COR-L47 (cell line): Measurements from ENCODE around the gene NDUFB10.
"Not testable (repeated sequence)": the region's sequence is repeated elsewhere in the genome, so short reads cannot be mapped to it uniquely, and the experiment has no call there.

Experiments
- DNase-seq: peaks from one replicate; lab custom pipeline; 2025; lab: John Stamatoyannopoulos, UW

NDUFB10 gene

DNA sequence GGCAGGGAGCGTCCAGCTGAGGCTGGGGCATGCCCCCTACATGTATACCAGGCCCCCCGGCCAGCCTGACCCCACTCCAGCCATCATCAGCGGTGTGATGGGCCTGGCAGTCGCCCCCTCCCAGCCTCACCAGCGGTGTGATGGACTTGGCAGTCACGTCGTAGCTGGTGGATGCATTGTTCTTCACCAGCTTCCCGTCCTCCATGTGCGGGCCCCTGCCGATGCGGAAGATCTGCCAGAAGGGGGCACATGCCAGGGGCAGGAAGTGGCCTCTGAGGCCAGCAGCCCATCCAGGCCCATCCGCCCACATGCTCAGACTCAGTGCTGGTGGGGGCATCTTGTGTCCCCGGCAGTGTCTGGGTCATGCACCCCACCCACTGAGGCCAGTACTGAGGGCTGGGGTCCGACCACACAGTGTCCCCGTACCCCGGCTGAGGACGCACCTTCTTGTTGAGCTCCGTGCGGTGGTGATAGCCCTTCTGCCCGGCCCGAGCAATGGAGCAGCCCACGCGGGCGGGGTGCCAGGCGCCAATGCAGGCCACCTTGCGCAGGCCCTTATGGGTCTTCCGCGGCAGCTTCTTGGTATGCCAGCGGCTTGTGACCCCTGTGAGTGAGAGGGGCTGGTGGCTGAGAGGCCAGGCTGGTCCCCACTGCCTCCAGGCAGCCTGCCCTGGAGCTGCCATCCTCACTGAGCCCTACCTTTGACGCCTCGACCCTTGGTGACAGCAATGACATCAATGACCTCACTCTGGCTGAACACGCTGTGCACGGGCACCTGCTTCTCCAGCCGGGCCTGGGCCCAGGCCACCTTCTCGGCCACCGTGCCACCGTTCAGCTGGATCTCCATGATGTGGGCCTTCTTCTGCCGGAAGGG, 12.6 kb upstream of the NDUFB10 start:
- no peak for DNase-seq

DNA sequence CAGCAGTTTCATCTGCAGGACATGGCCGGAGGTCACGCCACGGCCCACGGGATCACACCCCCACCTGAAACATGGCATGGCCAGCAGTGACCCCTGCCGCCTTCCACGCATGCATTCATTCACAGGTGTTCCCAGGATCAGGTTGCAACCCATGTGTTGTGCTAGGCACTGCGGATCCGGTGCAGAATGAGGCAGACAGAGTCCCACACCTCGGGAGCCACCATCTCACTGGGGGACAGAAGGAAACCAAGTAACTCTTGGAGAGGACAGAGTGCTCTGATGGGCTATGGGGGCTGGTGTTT, 12.0 kb upstream of the NDUFB10 start:
- no peak for DNase-seq

DNA sequence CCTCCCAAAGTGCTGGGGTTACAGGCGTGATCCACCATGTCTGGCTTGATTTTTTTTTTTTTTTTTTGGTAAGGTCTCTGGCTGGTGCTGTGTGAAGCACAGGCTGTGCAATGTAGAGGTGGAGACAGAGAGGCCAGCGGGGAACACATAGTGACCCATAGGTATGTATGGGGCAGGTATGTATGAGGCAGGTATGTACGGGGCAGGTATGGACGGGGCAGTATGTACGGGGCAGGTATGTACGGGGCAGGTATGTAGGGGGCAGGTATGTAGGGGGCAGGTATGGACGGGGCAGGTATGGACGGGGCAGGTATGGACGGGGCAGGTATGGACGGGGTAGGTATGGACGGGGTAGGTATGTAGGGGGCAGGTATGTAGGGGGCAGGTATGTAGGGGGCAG, 9.8 kb upstream of the NDUFB10 start:
- DNase-seq: no peak

DNA sequence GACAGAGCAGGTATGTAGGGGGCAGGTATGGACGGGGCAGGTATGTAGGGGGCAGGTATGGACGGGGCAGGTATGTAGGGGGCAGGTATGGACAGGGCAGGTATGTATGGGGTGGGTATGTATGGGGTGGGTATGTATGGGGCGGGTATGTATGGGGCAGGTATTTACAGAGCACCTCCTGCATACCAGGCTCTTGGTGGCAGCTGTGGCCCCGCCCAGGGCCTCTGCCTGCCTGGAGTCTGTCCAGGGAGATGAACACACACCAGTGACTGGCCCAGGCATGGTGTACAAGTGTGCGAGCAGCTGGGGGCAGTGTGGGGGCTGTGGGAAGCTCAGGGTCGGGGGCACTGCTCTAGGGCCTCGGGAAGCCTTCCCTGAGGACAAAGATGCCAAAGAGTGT, 9.3 kb upstream of the NDUFB10 start:
- DNase-seq: no peak

DNA sequence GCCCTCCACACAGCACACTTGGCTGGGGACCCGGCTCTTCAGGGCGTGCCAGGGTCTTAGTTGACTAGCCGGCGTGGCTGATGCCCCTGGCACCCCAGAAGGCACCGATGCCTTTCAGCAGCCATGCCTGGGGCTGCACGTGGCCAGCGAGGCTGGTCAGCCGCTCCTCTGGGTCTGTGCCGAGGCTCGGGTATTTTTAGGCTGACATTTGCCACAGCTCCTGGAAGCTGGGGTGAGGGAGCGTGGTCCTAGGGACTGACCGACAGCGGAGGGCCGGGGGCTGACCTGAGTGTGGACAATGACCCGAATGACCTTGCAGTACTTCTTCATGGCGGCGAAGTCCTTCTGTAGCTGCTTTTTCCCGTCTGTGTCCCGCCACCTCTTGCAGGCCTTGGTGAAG, 8.8 kb upstream of the NDUFB10 start:
- no peak for DNase-seq

DNA sequence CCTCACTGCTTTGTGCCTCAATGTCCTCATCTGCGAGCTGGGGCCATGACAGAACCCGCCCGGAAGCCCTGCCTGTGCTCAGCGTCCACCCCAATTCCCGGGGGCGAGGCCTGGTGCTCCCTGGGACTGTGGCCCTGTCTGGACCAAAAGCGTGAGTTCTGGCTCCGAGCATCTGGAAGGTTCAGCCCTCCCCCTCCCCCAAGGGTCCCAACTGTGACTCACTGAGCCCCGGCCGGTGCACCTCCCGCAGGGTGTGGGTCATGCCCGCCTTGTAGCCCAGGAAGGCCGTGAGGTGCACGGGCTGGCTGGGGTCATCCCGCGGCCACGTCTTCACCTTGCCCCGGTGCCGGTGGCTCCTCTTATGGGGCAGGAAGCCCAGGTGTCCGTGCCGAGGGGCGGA, 5.6 kb upstream of the NDUFB10 start:
- DNase-seq: no peak

DNA sequence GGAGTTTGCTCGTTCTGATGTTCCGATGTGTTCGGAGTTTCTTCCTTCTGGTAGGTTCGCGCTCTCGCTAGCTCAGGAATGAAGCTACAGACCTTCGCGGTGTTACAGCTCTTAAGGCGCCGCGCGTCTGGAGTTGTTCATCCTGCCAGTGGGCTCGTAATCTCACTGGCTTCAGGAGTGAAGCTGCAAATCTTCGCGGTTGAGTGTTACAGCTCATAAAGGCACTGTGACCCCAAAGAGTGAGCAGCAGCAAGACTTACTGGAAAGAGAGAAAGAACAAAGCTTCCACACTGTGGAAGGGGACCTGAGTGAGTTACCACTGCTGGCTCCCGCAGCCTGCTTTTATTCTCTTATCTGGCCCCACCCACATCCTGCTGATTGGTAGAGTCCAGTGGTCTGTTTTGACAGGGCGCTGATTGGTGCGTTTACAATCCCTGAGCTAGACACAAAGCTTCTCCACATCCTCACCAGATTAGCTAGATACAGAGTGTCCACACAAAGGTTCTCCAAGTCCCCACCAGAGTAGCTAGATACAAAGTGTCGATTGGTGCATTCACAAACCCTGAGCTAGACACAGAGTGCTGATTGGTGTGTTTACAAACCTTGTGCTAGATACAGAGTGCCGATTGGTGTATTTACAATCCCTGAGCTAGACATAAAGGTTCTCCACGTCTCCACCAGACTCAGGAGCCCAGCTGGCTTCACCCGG, 1.8 kb upstream of the NDUFB10 start:
- DNase-seq: not testable (repeated sequence)

DNA sequence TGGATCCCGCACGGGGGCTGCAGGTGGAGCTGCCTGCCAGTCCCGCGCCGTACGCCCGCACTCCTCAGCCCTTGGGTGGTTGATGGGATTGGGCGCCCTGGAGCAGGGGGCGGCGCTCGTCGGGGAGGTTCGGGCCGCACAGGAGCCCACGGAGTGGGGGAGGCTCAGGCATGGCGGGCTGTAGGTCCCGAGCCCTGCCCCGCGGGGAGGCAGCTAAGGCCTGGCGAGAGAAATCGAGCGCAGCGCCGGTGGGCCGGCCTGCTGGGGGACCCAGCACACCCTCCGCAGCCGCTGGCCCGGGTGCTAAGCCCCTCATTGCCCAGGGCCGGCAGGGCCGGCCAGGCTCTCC, 1.2 kb upstream of the NDUFB10 start:
- DNase-seq: not testable (repeated sequence)

DNA sequence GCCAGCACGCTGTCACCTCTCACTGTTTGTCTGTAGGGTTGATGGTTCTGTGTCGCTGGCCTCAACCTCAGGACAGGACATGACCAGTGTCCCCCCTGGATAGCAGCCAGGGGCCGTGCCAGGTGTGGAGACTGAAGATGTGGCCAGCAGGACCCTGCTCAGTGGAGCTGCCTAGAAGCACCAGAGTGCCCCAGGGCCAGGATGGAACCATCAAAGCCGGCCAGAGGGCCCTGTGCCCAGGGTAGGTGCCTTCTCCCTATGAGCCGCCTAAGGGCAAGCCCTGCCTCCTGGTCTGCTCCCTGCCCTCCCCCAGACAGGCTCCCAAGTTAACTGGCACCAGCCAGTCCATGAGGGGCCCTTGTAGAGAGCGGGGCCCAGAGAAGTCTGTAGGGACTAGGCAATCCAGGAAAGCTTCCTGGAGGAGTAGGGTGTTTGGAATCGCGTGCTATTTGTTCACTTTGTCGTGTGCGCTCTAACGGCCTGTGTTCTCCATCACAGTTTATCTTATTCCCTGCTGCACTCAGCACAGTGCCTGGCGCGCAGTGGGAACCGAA, 546 bp upstream of the NDUFB10 start:
- DNase-seq: no peak

DNA sequence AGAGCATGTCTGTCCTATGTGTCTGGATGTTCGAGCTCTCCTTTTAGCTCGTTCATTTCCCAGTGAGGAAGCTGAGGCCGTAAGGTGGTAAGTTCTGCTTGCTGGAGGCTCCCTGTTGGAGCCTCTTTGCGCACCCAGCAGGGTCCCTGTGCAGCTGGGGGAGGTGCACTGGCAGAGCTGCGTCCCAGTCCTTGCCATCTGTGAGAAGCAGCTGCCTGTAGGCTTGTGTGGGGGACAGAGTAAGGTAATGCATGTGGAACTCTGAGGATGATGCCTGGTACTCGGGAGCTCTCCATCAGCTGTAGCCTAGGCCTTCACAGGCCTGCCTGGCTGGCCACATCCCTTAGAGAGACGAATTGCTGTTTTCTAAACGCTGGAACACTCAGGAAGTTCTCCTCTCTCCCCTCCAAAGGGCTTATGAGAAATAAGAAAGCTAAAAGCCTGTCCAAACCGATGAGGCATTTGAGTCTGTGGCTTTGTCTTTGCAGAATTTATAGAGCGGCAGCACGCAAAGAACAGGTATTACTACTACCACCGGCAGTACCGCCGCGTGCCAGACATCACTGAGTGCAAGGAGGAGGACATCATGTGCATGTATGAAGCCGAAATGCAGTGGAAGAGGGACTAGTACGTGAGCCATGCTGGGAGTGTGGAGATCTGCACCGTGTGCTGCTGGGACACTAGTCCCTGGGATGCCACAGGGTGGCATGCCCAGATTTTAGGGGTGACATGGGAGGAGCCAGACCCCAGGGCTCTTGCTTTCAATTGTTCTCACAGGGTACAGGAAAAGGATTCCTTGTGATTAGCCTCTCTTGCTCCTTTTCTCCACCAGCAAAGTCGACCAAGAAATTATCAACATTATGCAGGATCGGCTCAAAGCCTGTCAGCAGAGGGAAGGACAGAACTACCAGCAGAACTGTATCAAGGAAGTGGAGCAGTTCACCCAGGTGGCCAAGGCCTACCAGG, 1.6 kb downstream of the NDUFB10 start:
- DNase-seq: peak; percentile 44

DNA sequence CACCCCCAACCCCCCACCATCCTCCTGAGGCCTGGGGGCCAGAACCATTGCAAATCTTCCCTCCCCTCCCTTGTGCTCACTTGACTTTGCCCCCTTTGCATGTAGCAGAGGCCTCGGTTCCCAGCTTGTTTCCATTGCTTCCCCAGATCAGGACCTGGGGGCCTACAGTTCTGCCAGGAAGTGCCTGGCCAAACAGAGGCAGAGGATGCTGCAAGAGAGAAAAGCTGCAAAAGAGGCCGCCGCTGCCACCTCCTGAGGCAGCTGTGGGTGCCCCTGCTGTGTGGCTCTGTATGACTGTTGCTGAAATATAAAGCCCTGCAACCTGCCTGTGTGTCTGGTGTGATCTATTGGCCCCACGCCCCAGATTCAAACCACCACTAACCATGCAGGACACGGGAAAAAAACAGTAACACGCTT, 2.3 kb downstream of the NDUFB10 start:
- no peak for DNase-seq

DNA sequence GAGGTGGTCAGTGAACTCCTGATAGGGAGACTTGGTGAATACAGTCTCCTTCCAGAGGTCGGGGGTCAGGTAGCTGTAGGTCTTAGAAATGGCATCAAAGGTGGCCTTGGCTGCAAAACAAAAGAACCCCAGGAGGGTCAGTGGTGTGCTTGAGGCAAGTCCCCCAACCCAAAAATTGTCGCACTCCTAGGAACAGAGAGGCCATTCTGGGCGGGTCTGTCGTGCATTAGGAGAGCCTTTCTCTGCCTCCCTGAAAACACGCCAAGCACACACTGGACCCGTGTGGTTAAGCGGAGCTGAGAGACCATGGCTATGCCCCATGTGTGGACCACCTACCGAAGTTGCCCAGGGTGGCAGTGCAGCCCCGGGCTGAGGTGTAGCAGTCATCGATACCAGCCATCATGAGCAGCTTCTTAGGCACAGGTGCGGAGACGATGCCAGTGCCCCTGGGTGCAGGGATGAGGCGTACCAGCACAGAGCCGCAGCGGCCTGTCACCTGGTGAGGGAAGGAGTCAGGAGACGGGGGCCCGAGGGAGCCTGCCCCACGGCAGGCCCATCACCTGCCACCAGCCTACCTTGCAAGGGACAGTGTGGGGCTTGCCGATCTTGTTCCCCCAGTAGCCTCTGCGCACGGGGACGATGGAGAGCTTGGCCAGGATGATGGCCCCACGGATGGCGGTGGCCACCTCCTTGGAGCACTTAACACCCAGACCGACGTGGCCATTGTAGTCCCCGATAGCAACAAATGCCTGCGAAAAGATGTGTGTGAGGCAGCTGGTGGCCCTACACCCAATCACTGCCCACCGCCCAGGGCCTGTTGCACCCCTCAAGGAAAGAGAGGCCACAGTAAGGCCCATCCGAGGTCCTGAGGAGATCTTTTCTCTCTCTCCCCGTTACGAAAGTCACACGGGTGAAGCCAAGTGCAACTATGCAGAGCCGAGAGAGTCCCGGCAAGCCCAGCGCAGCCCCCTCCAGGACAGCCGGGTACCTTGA, 3.1 kb downstream of the NDUFB10 start:
- DNase-seq: not testable (repeated sequence)

DNA sequence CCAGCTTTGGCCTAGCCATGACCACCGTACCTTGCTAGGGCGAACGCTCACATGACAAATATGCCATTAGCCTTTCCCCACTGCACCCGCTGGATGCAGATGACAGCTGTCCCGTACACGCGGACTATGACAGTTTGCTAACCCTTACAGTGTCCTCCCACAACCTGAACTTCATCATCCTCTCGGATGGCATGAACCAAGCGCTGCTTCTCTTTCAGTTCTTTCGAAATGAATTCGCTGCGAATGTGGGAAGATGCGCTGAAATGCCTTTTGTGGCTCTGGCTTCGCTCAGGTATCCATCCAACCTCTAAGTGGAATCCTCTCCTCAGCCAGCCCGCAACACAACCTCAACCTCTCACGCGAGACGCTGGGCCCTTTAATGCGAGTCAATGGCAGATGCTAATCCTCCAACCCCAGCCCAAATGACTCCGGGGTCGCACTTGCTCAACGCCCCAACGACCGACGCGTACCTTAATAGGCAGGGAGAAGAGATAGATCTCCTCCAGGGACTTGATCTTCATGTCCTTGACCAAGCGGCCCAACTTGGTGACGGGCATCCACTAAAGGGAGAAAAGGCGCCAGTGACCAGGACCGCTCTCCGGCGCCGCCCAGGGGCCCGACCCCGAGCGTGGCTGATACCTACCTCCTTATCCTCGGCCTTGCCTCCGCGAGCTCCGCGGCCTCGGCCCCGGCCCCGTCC, 4.6 kb downstream of the NDUFB10 start:
- DNase-seq: no peak

DNA sequence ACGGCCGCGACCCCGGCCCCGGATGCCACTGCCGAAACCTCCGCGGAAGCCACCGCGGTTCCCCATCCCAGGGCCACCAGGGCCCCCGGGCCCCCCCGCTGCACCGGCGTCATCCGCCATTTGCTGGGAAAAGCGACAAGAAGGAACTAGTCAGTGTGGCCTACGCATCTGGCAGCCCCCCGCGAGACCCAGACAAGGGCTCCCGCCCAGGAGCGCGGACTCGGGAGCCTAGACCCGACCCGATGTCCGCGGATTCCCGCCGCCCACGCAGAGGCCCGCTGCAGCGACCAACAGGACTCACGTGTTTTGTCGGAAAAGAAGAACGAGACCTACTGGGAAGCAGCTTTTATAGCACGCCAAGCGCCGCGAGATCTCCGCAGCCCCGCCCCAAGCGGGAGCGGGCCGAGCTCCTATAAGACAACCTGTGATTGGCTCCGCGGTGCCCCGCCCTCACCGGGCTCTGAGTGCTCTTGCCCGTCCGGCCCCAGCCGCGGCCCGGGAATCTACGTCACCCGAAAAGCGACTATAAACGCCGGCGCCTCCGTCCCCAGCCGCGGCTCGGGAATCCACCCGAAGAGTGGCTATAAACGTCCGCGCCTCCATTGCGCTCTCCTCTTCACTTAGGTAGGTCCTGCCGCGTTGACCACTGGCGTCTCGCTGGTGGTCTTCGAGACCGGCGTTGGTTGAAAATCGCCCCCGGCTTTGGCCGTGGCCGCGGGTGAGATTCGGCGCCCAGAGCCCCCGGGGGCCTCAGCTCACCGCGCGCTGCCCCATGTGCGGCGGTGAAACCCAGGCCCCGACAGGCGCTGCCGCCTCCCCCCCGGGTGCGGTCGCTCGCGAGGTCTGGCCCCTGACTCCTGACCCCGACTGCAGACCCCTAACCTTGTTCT, 5.4 kb downstream of the NDUFB10 start, which contains the start of gene RPS2:
Gene RPS2, minus strand, starts transcription at position 321 of the 890 bp plus-strand sequence. Its CDS starts 201 bp downstream, at position 120.
- DNase-seq: peak; percentile 99

DNA sequence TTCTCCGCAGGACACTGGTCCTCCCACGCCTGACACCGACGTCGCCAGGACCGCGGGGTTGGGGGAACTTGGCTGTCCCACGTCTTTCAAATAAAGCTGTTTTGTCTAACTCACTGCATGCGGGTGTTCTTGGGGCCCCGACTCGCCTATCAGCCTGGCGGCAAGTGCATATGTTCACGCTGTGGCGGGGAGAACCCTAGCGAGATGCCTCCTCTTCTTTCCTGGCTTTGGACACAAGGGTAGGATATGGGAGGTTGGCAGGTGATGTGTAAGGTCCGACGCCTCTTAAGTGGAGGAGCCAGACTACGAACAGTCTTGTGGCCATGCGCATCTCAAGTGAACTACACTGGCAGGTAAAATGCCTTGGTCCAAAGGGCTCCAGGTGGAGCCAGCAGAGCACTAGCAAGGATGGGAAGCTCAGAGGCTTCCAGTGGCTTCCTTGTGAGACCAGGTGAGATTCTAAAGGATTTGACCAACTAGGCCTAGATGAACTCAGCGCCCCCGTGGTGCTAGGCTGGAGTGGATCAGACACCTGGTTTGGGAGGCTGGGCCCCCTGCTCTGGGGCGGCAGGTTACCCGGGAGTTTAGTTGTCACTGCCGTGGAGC, 6.2 kb downstream of the NDUFB10 start:
- no peak for DNase-seq

DNA sequence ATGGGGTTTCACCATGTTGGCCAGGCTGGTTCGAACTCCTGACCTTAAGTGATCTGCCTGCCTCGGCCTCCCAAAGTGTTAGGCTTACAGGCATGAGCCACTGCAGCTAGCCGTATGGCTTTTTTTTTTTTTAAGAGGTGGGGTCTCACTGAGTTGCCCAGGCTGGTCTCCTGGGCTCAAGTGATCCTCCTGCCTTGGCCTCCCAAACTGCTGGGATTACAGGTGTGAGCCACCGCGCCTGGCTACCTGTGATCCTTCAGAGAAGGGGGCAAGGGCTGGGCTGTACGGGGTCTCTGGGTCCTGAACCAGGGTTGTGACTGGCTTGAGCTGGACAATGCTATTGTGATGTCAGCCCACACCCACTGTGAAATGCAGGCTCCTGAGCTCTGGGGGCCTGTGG, 7.1 kb downstream of the NDUFB10 start, which contains the start of gene RNF151:
Gene RNF151, plus strand, starts transcription at position 397 of the 400 bp plus-strand sequence. CDS start 26 bp downstream, outside the sequence.
- no peak for DNase-seq

DNA sequence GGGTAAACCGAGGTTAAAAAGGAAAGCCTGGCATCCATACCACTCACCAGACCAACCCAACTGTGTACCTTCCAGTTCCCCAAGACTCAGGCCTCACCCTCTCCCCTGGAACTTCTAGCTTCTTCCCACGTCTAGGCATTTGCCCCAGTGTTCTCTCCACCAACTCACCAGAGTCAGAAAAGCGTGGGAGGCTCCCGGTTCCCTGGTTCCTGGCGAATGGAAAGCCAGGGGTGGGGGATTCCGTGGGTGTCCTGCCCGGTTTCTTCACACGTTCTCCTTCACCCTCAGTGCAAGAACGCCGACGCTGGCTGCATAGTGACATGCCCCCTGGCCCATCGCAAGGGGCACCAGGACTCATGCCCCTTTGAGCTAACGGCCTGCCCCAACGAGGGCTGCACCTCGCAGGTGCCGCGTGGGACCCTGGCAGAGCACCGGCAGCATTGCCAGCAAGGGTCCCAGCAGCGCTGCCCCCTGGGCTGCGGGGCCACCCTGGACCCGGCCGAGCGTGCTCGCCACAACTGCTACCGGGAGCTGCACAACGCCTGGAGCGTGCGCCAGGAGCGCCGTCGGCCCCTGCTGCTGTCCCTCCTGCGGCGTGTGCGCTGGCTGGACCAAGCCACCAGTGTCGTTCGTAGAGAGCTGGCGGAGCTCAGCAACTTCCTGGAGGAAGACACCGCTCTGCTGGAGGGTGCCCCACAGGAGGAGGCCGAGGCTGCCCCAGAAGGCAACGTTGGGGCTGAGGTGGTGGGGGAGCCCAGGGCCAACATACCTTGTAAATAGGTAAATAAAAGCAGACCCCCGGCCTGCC, 9.0 kb downstream of the NDUFB10 start:
- DNase-seq: no peak
